HCT116 (cell line): ENCODE measurements around the gene SFXN4. TPM values are rescaled to one million over a fixed set of nuclear protein-coding genes. Genes with fewer than 3 reads are reported as not detected.

Experiments
- ATAC-seq: fragments of 200-7000 bp; cut with Tn5 transposase; 2 replicates; pipeline ENCODE4 v1.9.1; 2020; ENCODE audit warnings: mild to moderate bottlenecking, moderate library complexity
- BruUV-seq: library from RNA; stranded (reverse); fragments of 400-500 nt; replicated peaks from 2 replicates; lab custom pipeline; 2021; lab: Mats Ljungman, UMichigan
- CTCF ChIA-PET: fragments of 300-600 bp; sonication (Branson Sonifier 250); formaldehyde crosslinking; loops from one replicate; lab custom pipeline; 2021; ENCODE audit warnings: antibody characterized with exemption; lab: Charles Lee
- POLR2A ChIA-PET: fragments of 300-600, 350-600 bp; sonication (Branson Sonifier 250); formaldehyde crosslinking; loops from one replicate; lab custom pipeline; 2021; ENCODE audit warnings: antibody characterized with exemption; lab: Charles Lee
- RAD21 ChIA-PET, 2 experiments: fragments of 300-600 bp; sonication (Branson Sonifier 250); formaldehyde crosslinking; loops; one replicate each; lab custom pipeline; 2023; ENCODE audit warnings: low total read pairs in 2 of 2; ENCODE audit not compliant: uncharacterized antibody in 2 of 2, unreplicated experiment in 2 of 2, low non-redundant PET in 1 of 2; lab: Charles Lee
- DNase-seq: peaks from one replicate; pipeline ENCODE4 v3.0.0-alpha.2; 2010; ENCODE audit warnings: low read depth, low spot score
- H2AFZ ChIP-seq: fragments of 200-600 bp; shearing (Covaris generic), sonication (generic); 2 replicates; pipeline ENCODE4 v1.6.1; 2017; ENCODE audit warnings: low read depth, mixed run types, mixed read lengths, antibody characterized with exemption, low read length; ENCODE audit not compliant: poor library complexity, severe bottlenecking
- H3K27ac ChIP-seq: 2 replicates; pipeline ENCODE4 v1.5.1; 2012; ENCODE audit warnings: low read depth, low read length
- H3K27me3 ChIP-seq: fragments of 200-600 bp; sonication (generic); 2 replicates; pipeline ENCODE4 v1.6.1; 2016; ENCODE audit warnings: mixed run types, low read length, mixed read lengths; ENCODE audit not compliant: insufficient read depth
- H3K36me3 ChIP-seq, 2 experiments: fragments of 200-500 bp in 1 of 2; fragments of 200-600 bp in 1 of 2; sonication (Bioruptor generic) in 1 of 2; sonication (generic) in 1 of 2; 2 replicates each; pipeline versions ENCODE4 v1.5.1 to v1.6.1; 2014 to 2016; ENCODE audit warnings: low read length in 2 of 2, inconsistent platforms in 1 of 2, mixed read lengths in 1 of 2, mixed run types in 1 of 2; ENCODE audit not compliant: insufficient read depth in 2 of 2, control insufficient read depth in 1 of 2
- H3K4me1 ChIP-seq, 2 experiments: fragments of 200-600 bp in 1 of 2; sonication (generic) in 1 of 2; 2 replicates each; pipeline versions ENCODE4 v1.5.1 to v1.6.1; 2012 to 2017; ENCODE audit warnings: low read length in 2 of 2, inconsistent platforms in 1 of 2, mild to moderate bottlenecking in 1 of 2, mixed read lengths in 1 of 2, mixed run types in 1 of 2, moderate library complexity in 1 of 2; ENCODE audit not compliant: insufficient read depth in 2 of 2, control insufficient read depth in 1 of 2
- H3K4me2 ChIP-seq: fragments of 200-600 bp; sonication (generic); 2 replicates; pipeline ENCODE4 v1.6.1; 2017; ENCODE audit warnings: mixed run types, low read length, mixed read lengths
- H3K4me3 ChIP-seq, 2 experiments: fragments of 200-600 bp in 1 of 2; sonication (generic) in 1 of 2; replicated peaks in 1 of 2; 2 replicates each; pipeline ENCODE4 v1.5.1; 2011 to 2016; ENCODE audit warnings: low read length in 2 of 2, control low read depth in 1 of 2, low read depth in 1 of 2, mild to moderate bottlenecking in 1 of 2, mixed read lengths in 1 of 2, mixed run types in 1 of 2
- H3K79me2 ChIP-seq: fragments of 200-600 bp; sonication (generic); 2 replicates; pipeline ENCODE4 v1.6.1; 2017; ENCODE audit warnings: mild to moderate bottlenecking, mixed run types, low read length, moderate library complexity, mixed read lengths; ENCODE audit not compliant: insufficient read depth
- H3K9ac ChIP-seq: fragments of 200-600 bp; sonication (generic); 2 replicates; pipeline ENCODE4 v1.6.1; 2016; ENCODE audit warnings: low read length, mixed read lengths
- H3K9me2 ChIP-seq: fragments of 200-600 bp; sonication (generic), shearing (Covaris generic); 2 replicates; pipeline ENCODE4 v1.6.1; 2017; ENCODE audit warnings: mixed run types, mild to moderate bottlenecking, moderate library complexity; ENCODE audit not compliant: insufficient read depth
- H3K9me3 ChIP-seq, 2 experiments: fragments of 200-500 bp in 1 of 2; fragments of 200-600 bp in 1 of 2; sonication (Bioruptor generic) in 1 of 2; sonication (generic) in 1 of 2; 2 replicates each; pipeline ENCODE4 v1.6.1; 2014 to 2017; ENCODE audit warnings: low read length in 2 of 2, mixed read lengths in 2 of 2, inconsistent platforms in 1 of 2, low read depth in 1 of 2, mild to moderate bottlenecking in 1 of 2, mixed run types in 1 of 2, moderate library complexity in 1 of 2; ENCODE audit not compliant: control insufficient read depth in 1 of 2, insufficient read depth in 1 of 2
- H4K20me1 ChIP-seq: fragments of 200-600 bp; sonication (generic), shearing (Covaris generic); 2 replicates; pipeline ENCODE4 v1.6.1; 2017; ENCODE audit warnings: mixed run types, mild to moderate bottlenecking, moderate library complexity; ENCODE audit not compliant: insufficient read depth
- CBX3 ChIP-seq: IDR thresholded peaks from 2 replicates; pipeline ENCODE4 v1.6.1; 2012; ENCODE audit warnings: low read depth
- CEBPB ChIP-seq: IDR thresholded peaks from 2 replicates; pipeline ENCODE4 v1.6.1; 2012; ENCODE audit warnings: low read depth
- EGR1 ChIP-seq: IDR thresholded peaks from 2 replicates; pipeline ENCODE4 v1.6.1; 2012; ENCODE audit warnings: low read depth
- EZH2 ChIP-seq: fragments of 200-600 bp; sonication (generic); IDR thresholded peaks from 2 replicates; pipeline ENCODE4 v1.6.1; 2017; ENCODE audit warnings: antibody characterized with exemption, mixed run types
- EZH2phosphoT487 ChIP-seq: fragments of 200-600 bp; IDR thresholded peaks from 2 replicates; pipeline ENCODE4 v1.6.1; 2018; ENCODE audit warnings: antibody characterized with exemption, borderline replicate concordance
- FOSL1 ChIP-seq: IDR thresholded peaks from 2 replicates; pipeline ENCODE4 v1.6.1; 2012; ENCODE audit warnings: low read depth
- POLR2A ChIP-seq: IDR thresholded peaks from 2 replicates; pipeline ENCODE4 v1.7.0; 2011; ENCODE audit warnings: borderline replicate concordance; ENCODE audit not compliant: insufficient read depth, insufficient read length; ENCODE audit errors: extremely low read depth
- POLR2AphosphoS5 ChIP-seq: IDR thresholded peaks from 2 replicates; pipeline ENCODE4 v1.6.1; 2011; ENCODE audit warnings: mild to moderate bottlenecking, low read depth, low read length, moderate library complexity
- RAD21 ChIP-seq: IDR thresholded peaks from 2 replicates; pipeline ENCODE4 v1.6.1; 2012; ENCODE audit warnings: low read depth, mild to moderate bottlenecking
- REST ChIP-seq: IDR thresholded peaks from 2 replicates; pipeline ENCODE4 v1.6.1; 2012; ENCODE audit warnings: low read depth
- SIN3A ChIP-seq: IDR thresholded peaks from 2 replicates; pipeline ENCODE4 v1.6.1; 2012; ENCODE audit warnings: low read depth
- SRF ChIP-seq: IDR thresholded peaks from 2 replicates; pipeline ENCODE4 v1.6.1; 2012; ENCODE audit warnings: low read depth
- TCF7L2 ChIP-seq: IDR thresholded peaks from 2 replicates; pipeline ENCODE4 v1.7.0; 2011; ENCODE audit warnings: borderline replicate concordance, inconsistent platforms; ENCODE audit not compliant: insufficient read depth, insufficient read length; ENCODE audit errors: extremely low read depth
- ZFX ChIP-seq: fragments of 450-650 bp; IDR thresholded peaks from 2 replicates; pipeline ENCODE4 v1.6.1; 2017
- ZNF274 ChIP-seq: fragments of 200-500 bp; sonication (Bioruptor generic); IDR thresholded peaks from 2 replicates; pipeline ENCODE4 v1.6.1; 2014; ENCODE audit warnings: mild to moderate bottlenecking, low read depth, low read length, inconsistent platforms
- intact Hi-C: fragments of 100-400 bp; cut with micrococcal nuclease; formaldehyde crosslinking; loops from 2 replicates; pipeline ENCODE4 v1.10.0; 2022
- total RNA-seq: library from RNA; stranded (reverse); gene quantifications from one replicate; pipeline ENCODE4 v1.2.1, GENCODE V29; 2021; ENCODE audit not compliant: unreplicated experiment
- TF ChIP-seq, protein P1 (sequence below): IDR thresholded peaks from 2 replicates; pipeline ENCODE4 v1.6.1; 2012

The SFXN4 gene
- total RNA-seq, 1 experiment from 2014 or later, result 58.2 TPM

- BruUV-seq, result no TSS peak
These were observed 37.5 kb upstream of the SFXN4 start for GRCh38 chr10:119203006-119203405.

DNA sequence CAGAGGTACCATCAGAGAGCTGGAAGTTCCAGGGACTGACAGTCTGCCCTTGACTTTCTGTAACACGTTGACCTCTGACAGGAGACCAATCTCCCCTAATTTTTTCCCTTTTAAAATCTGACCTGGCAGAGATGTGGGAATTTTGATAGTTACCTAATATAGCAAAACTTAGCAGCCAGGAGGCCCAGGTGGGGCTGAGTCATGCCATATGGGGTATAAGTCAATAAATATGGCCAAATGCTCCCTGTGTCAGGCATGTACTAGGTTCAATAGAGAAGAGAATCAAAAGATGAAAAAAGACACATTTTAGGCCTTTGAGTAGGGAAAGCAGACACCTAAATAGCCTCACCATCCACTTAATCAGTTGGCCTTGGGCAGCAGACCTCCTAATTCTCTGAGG is 35.7 kb upstream of the SFXN4 start:
- H3K27ac ChIP-seq, result no peak overlapping the region
- ChIA-PET CTCF (interaction anchor here (1.4 to 3.9 kb wide), 3 partner anchors 206 to 244 kb away, joined by 4 to 56 read pairs (median 11); no protein-coding TSS in a partner anchor), POLR2A (no interaction called here), RAD21 (interaction anchor here in 1 of 2 experiments (2.5 kb wide), 1 partner anchor 244 kb away, joined by 25 read pairs; no protein-coding TSS in a partner anchor)
- H4K20me1 ChIP-seq, result no peaks in the 10 kb centered on the region
- intact Hi-C loops, result no loop called here
- H3K4me1 ChIP-seq, result peaks cover 4 to 26% of the 10 kb centered on the region in 2 experiments; a peak in 3 of 4 replicates
- H3K36me3 ChIP-seq, result no peaks in the 10 kb centered on the region
- ATAC-seq (no peak), DNase-seq (no peak)
- BruUV-seq, result no TSS peak
- no peak overlapping the region for H3K9ac ChIP-seq
- H3K9me3 ChIP-seq, result no peaks in the 10 kb centered on the region
- TF ChIP-seq REST, result no peak
- no peak for TF ChIP-seq SIN3A
- no peak for TF ChIP-seq EGR1
- no peak for TF ChIP-seq CEBPB
- no peak for TF ChIP-seq EZH2
- no peak for TF ChIP-seq TCF7L2
- TF ChIP-seq, protein P1, sequence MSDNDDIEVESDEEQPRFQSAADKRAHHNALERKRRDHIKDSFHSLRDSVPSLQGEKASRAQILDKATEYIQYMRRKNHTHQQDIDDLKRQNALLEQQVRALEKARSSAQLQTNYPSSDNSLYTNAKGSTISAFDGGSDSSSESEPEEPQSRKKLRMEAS, result no peak
- TF ChIP-seq ZFX, result no peak
- no peak for TF ChIP-seq CBX3
- no peak for TF ChIP-seq SRF
- TF ChIP-seq EZH2phosphoT487, result no peak
- no peak for TF ChIP-seq RAD21
- TF ChIP-seq FOSL1, result no peak
- TF ChIP-seq ZNF274, result no peak
- no peak for TF ChIP-seq POLR2AphosphoS5
- no peak for TF ChIP-seq POLR2A
- H2AFZ ChIP-seq, result no peak overlapping the region
- H3K9me2 ChIP-seq, result no peaks in the 10 kb centered on the region
- no peak overlapping the region for H3K4me3 ChIP-seq
- H3K79me2 ChIP-seq, result no peaks in the 10 kb centered on the region
- H3K27me3 ChIP-seq, result no peaks in the 10 kb centered on the region
- H3K4me2 ChIP-seq, result no peak overlapping the region

More at GRCh38 chr10:119203006-119203405, 37.5 kb upstream of the SFXN4 start:
- H2AFZ ChIP-seq, result no peak overlapping the region
- TF ChIP-seq POLR2A (no peak), TCF7L2 (no peak), SRF (no peak), CEBPB (no peak), POLR2AphosphoS5 (no peak)
- DNase-seq (no peak), ATAC-seq (no peak)
- H3K4me2 ChIP-seq, result no peak overlapping the region
- no peaks in the 10 kb centered on the region for H3K36me3 ChIP-seq
- H3K9ac ChIP-seq, result no peak overlapping the region
- POLR2A ChIA-PET, result interaction anchor here (0.6 to 0.7 kb wide), 2 partner anchors 134 to 327 kb away, joined by 3 to 4 read pairs; no protein-coding TSS in a partner anchor
- H3K4me1 ChIP-seq, result peaks cover 6 to 26% of the 10 kb centered on the region in 2 experiments; a peak in 3 of 4 replicates
- RAD21 ChIA-PET, result no interaction called here
- intact Hi-C loops, result no loop called here
- H3K9me3 ChIP-seq, result no peaks in the 10 kb centered on the region
- no peaks in the 10 kb centered on the region for H4K20me1 ChIP-seq
- no peak overlapping the region for H3K27ac ChIP-seq
- CTCF ChIA-PET, result interaction anchor here (1.2 to 1.8 kb wide), 3 partner anchors 216 to 287 kb away, joined by 3 to 6 read pairs (median 5); no protein-coding TSS in a partner anchor
- no peaks in the 10 kb centered on the region for H3K9me2 ChIP-seq
- H3K4me3 ChIP-seq, result no peak overlapping the region
- H3K27me3 ChIP-seq, result no peaks in the 10 kb centered on the region
- no peaks in the 10 kb centered on the region for H3K79me2 ChIP-seq
